ENCODE data around the gene NFKBIE. TPM values are rescaled to one million over a fixed set of nuclear protein-coding genes. Genes with fewer than 3 reads are reported as not detected.

NFKBIE gene
- total and polyA plus RNA-seq, 9 of the 15 experiments (the other 6 are each of a cell fraction or from before 2014, with no cell fraction given), result 2.1 to 16.4 (median 11.7) TPM

GRCh38 chr6:44237813-44238433, 27.4 kb downstream of the NFKBIE start (continued):
- TF ChIP-seq BMI1 (IDR thresholded peaks at IDR 0.05; ENCODE audit: low read length) (no peak; the same call in 1 of the 2 replicates), SMAD3 (CRISPR knock-in tag; conservative IDR thresholded peaks at IDR 0.05) (no peak), SP1 (CRISPR knock-in tag; IDR thresholded peaks at IDR 0.05) (peak; percentile 83), NELFE (IDR thresholded peaks at IDR 0.05; ENCODE audit: insufficient read depth, insufficient read length) (no peak), MED1 (CRISPR knock-in tag; IDR thresholded peaks at IDR 0.05; ENCODE audit: borderline replicate concordance) (no peak), PTRF (tag; IDR thresholded peaks at IDR 0.05) (no peak), C11orf30 (IDR thresholded peaks at IDR 0.05; ENCODE audit: low read depth) (no peak), KLF13 (tag; IDR thresholded peaks at IDR 0.05; ENCODE audit: borderline replicate concordance, low read depth) (peak; percentile 61; the same call in 1 of the 2 replicates), NEUROD1 (IDR thresholded peaks at IDR 0.05; ENCODE audit: borderline replicate concordance, low read depth, low read length, partially characterized antibody) (peak; percentile 65), HEY1 (CRISPR knock-in tag; IDR thresholded peaks at IDR 0.05; ENCODE audit: borderline replicate concordance) (no peak), WHSC1 (IDR thresholded peaks at IDR 0.05; ENCODE audit: low read length) (no peak), RERE (CRISPR knock-in tag; IDR thresholded peaks at IDR 0.05; ENCODE audit: borderline replicate concordance) (no peak), LCOR (CRISPR knock-in tag; IDR thresholded peaks at IDR 0.05) (0 out of 2 replicates have a peak, but pooled peaks have one; percentile 41), RBM14 (IDR thresholded peaks at IDR 0.05; ENCODE audit: borderline replicate concordance, insufficient read depth, low read depth, low read length) (0 out of 2 replicates have a peak, but pooled peaks have one; percentile 44), IRF9 (tag; IDR thresholded peaks at IDR 0.05) (peak; percentile 44; the same call in 1 of the 2 replicates), ZNF830 (CRISPR knock-in tag; IDR thresholded peaks at IDR 0.05) (0 out of 2 replicates have a peak, but pooled peaks have one; percentile 54), ATF1 (CRISPR knock-in tag; IDR thresholded peaks at IDR 0.05) (no peak; the same call in 1 of the 2 replicates), ATF1 (tag; IDR thresholded peaks at IDR 0.05) (peak; percentile 95), HDAC6 (IDR thresholded peaks at IDR 0.05; ENCODE audit: low read depth, low read length) (0 out of 2 replicates have a peak, but pooled peaks have one; percentile 27), NR3C1 (CRISPR knock-in tag; IDR thresholded peaks at IDR 0.05) (no peak), SREBF1 (IDR thresholded peaks at IDR 0.05; ENCODE audit: borderline replicate concordance, low read depth, low read length) (no peak), TAF9B (IDR thresholded peaks at IDR 0.05; ENCODE audit: partially characterized antibody) (no peak)
